Ureter (tissue), 1 donor: ENCODE data around the gene BPIFA1. TPM values are rescaled to one million over a fixed set of nuclear protein-coding genes. Genes with fewer than 3 reads are reported as not detected.

Experiments used
- DNase-seq: peaks from one replicate; pipeline ENCODE4 v3.0.0-alpha.2; 2020; ENCODE audit warnings: low spot score
- total RNA-seq: library from RNA; stranded (reverse); gene quantifications from one replicate; pipeline ENCODE4 v1.2.4, GENCODE V29; 2023
- donor health status: DM: yes; HTN: yes; CAD: no.

BPIFA1 gene
- total RNA-seq, 1 donor from 2014 or later, result not detected

- peak; percentile 62 for DNase-seq
Observed at GRCh38 chr20:33277471-33278441, 42.0 kb downstream of the BPIFA1 start.

DNA sequence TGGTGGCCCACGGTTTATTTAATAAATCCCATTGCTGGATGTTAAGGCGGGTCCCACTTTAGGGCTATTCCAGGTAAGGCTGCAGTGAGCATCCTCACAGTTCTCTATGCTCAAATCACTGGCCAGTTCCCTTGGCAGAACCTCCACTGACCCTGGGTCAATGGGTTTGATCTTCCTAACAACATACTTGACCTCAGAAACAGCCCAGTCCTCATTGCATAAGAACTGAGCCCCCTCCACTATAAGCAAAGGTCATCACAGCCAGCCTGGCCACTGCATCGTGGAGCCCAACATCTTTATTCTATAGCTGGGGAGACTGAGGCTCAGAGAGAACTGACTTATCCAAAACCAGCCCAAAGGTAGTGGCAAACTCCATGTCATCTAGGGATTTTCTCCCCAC, 42.9 kb downstream of the BPIFA1 start:
- no peak for DNase-seq

DNA sequence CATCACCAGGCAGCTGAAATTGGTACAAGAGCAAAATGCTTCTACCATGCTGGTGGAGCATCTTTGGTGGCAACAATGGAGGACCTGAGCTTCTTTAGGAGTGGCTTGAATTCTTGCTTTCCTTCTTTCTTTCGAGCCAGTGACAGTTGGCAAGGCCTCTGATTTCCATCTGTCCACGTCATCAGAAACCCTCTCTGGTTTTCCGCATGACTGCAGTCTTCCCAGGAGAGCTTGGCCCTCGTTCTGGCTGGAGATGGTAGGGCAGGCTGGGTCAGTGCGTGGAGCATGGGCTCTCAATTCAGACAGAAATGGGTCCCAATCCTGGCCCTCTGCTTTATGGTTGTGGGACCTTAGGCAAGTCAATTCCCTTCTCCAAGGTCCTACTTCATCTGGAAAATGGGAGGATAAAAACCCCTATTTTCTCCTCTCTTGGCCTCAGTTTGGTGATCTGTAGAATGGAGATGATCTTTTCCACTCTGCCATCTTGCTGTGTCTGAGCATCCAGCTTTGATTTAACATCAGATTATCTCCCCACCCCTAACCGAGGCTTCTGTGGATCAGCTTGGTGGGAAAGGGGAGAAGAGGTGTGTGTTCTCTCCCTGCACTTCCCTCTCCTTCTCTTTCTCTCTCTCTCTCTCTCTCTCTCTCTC, 43.6 kb downstream of the BPIFA1 start:
- no peak for DNase-seq

DNA sequence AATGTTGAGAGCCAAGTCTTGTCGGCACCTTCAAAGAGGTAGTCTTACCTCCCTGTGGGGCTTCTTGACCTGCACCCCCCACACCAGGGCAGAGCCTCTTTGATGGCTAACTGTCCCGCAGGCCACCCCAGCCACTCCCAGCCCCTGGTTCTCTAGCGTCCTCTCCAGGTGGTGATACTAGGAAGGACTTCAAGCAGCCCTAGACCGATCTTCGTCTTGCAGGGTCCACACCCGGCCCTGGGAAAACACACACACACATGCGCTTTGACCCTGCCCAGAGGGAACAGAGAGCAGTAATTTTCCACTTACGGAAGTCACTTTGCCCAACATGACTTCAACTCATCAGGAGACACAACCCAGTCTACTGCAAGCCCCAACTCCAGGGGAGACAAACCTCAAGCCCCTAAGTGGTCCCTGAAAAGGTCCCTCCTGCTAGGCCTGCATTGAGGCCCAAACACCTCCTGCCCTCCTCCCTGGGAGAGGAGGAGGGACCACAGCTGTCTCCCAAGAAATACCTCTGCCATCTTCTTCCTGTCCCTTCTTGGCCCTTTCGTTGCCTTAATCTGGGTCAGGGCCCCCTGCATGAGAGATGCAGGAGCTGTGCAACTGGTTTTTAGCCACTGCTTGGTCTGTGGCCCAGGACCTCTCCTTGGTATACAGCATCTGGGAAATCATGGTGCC, 44.3 kb downstream of the BPIFA1 start:
- DNase-seq, result no peak

DNA sequence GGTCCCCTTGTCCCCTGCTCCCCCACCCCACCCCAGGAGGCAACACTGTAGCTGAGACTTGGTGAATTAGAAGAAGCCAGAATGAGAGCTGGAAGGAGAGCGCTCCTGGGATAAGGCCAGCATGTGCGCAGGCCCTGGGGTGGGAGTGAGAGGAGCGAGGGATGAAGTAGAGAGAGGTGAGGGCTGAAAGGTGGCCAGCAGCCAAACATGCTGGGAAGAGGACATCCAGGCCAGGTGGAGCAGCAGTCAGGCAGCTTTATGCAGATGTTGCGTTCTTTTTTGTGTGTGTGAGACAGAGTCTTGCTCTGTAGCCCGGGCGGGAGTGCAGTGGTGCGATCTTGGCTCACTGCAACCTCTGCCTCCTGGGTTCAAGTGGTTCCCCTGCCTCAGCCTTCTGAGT, 45.0 kb downstream of the BPIFA1 start:
- DNase-seq, result no peak

DNA sequence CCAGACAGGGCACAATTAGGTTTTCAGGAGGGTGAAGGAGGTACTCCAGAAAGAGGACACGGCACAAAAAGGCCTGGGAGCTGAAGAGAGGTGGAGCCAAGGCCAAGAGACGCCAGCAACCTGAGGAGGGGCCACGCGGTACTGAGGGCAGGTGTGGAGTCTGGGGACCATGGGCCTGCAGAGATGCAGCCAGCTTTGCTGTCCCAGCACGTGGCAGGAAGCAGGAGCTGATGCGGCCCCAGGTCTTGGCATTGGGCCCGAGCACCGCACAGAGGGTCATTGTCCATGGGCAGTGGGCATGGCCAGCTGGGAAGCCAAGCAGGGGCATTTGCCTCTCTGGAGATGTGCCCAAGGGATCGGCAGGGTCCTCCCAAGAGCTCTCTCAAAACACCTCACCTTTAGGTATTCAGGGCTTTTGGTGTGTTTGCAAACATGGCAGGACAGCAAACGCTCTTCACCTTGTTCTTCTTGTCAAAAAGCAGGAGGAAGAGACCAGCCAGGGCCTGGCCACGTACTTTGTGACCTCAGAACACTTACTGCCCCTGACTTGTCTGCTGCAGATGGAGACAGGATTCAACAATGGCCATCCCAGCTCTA, 45.9 kb downstream of the BPIFA1 start:
- no peak for DNase-seq

DNA sequence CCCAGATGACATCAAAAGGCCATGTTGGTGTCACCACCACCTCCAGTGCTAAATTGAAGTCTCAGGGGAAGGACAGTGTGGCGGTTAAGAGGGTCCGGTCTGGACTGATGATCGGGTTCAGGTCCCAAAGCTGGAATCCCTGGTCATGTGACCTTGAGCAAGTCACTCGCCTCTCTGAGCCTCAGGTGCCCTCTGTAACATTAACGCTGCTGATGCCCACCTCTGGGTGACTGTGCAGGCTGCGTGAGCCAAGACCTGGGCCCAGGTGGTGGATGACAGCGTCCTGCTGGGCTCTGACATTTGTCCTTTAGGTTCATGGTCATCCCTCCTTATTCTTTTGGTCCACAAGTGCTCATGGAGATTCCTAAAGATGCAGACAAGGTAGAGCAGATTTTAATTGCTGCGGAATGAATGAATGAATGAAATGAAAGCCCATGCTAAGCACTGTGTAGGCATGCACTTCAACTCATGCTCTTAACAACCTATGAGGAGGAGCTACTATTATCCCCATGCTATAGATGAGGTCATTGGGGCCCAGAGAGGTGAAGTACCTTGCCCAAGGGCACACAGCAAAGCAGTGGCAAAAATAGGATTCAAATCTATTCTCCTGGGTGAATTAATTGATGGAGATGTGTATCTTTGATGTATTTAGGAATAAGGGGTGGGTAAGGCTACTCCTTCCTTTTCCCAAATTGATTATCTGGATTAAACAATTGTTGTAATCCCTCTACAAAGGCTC, 46.6 kb downstream of the BPIFA1 start:
- no peak for DNase-seq

- DNase-seq, result no peak
Observed at GRCh38 chr20:33282991-33283555, 47.3 kb downstream of the BPIFA1 start, which contains the start of gene BPIFB1. Gene BPIFB1, plus strand, starts transcription at chr20:33283214. Its CDS starts 2,860 bp downstream, at chr20:33286074.

DNA sequence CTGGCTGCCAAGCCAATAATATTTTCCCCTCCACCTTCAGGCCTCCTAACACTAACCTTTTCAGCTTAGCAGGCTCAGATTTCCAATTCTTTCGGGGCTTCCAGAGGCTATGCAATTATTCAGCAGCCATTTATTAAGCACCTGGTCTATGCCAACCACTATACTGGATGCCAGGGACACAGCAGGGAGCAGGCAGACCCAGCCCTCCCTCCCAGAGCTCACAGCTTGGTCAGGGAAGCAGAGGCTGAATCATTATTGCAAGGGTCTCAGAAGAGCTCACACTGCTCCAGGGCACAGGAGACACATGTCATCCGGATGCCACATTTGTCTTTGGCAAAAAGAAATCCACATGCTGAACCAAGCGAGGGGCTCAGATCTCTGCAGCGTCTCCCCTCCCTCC, 48.5 kb downstream of the BPIFA1 start:
- DNase-seq, result no peak

GRCh38 chr20:33284937-33285336, 49.1 kb downstream of the BPIFA1 start:
- no peak for DNase-seq

GRCh38 chr20:33285861-33286495, 50.2 kb downstream of the BPIFA1 start:
- no peak for DNase-seq

DNA sequence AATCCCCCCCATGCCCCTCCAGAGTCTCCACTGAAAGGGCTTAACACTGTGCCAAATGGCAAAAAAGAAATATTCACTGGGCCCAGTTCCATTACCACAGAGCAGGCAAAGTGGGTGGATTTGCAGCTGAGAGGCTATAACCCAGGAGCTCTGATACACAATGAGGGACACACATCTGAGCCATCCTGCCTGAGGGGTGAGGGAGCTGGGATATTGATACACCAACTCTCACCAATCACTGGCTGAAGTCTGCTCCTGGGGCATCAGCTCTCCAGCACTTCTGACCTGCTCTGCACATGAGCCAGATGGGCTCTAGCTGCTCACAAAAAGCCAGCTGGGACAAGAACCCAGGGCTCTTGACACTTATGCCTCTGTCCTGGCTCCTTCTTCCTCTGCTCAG, 52.1 kb downstream of the BPIFA1 start:
- DNase-seq, result no peak

DNA sequence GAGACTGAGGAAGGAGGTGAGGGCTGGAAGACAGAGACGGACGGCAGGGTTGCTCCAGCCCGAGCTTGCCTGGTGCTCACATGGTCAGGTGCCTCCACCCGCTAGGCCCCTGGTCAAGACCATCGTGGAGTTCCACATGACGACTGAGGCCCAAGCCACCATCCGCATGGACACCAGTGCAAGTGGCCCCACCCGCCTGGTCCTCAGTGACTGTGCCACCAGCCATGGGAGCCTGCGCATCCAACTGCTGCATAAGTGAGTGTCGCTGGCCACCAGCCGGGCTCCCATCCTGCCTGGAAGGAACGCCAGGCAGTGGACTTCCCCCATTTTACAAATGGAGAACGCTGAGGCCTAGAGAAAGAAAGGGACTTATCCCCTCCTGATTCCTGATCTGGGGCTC, 55.1 kb downstream of the BPIFA1 start:
- no peak for DNase-seq

GRCh38 chr20:33291416-33291815, 55.6 kb downstream of the BPIFA1 start:
- DNase-seq, result no peak

DNA sequence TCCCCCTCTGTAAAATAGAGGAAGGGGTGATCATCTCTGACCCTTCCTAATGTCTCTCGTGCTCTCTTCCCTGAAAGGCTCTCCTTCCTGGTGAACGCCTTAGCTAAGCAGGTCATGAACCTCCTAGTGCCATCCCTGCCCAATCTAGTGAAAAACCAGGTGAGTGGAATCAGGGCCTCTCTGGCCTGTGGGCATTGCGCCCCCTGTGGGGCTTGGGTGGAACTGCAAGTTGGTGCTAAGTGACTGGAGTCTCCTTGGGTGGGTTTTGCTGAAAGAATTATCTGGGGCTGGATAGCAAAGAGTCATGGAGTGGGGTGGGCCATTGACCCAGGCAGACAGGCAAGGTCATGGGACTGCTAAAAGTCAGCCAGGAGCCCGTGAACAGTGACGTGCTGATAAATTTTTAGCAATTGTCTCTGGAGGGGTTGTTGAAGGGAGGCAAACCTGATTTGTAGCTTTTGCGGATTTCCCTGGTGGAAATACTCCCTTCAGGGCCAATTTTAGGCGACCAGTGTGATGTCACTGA, 56.1 kb downstream of the BPIFA1 start:
- DNase-seq, result peak; percentile 51

Other genes with a start within 250 kb of the BPIFA1 start
- not detected for gene SUN5, start 231.6 kb upstream of the BPIFA1 start, total RNA-seq
- not detected for gene BPIFB2, start 228.3 kb upstream of the BPIFA1 start, total RNA-seq
- gene BPIFB6, start 204.3 kb upstream of the BPIFA1 start, total RNA-seq, result not detected
- gene BPIFB3, start 182.1 kb upstream of the BPIFA1 start, total RNA-seq, result not detected
- gene BPIFB4, start 156.4 kb upstream of the BPIFA1 start, total RNA-seq, result not detected
- not detected for gene BPIFA2, start 67.8 kb upstream of the BPIFA1 start, total RNA-seq
- not detected for gene BPIFA3, start 18.6 kb upstream of the BPIFA1 start, total RNA-seq
- 0.65 TPM for gene BPIFB1, start 47.2 kb downstream of the BPIFA1 start, total RNA-seq
- gene CDK5RAP1, start 165.5 kb downstream of the BPIFA1 start, total RNA-seq, result 24.9 TPM
- gene SNTA1, start 207.8 kb downstream of the BPIFA1 start, total RNA-seq, result 9.6 TPM